Stimulated activated CD4-positive, alpha-beta T cell treated with anti-CD3 and anti-CD28 coated beads, Interleukin-2, amount 100 ng/mL, for 48 hours (primary cell): Measurements from ENCODE around the gene ESRRA.

Experiments used
- DNase-seq, 2 donors: peaks; one replicate each; pipeline ENCODE4 v3.0.0-alpha.2; 2020

The ESRRA gene

DNA sequence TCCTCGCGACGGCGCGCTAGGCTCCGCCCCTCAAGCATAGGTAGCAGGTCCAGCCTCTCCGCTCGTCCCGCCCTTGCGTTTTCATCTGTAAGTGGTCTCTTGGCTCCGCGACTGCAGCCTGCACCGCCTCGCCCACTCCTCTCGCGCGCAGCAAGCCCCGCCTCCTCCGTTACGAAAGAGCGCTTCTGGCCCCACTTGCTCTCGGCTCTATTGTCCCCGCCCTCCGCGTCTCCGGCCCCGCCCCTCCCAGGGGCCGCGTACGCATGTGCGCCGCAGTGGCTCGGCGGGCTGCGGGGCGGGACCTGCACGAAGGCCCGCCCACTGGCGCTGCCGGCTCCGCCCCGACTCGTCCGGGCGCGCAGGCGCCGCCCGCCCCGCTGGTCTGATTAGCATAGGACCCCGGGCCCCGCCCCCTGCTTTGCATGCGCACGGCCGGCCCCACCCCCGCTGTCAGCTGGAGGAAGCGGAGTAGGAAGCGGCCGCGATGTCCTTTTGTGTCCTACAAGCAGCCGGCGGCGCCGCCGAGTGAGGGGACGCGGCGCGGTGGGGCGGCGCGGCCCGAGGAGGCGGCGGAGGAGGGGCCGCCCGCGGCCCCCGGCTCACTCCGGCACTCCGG is at the start of gene ESRRA:
ESRRA (plus strand) TSS at position 450 of the 616 bp plus-strand sequence. CDS start 1,656 bp downstream, outside the sequence.
- DNase-seq = peak; percentile 100

DNA sequence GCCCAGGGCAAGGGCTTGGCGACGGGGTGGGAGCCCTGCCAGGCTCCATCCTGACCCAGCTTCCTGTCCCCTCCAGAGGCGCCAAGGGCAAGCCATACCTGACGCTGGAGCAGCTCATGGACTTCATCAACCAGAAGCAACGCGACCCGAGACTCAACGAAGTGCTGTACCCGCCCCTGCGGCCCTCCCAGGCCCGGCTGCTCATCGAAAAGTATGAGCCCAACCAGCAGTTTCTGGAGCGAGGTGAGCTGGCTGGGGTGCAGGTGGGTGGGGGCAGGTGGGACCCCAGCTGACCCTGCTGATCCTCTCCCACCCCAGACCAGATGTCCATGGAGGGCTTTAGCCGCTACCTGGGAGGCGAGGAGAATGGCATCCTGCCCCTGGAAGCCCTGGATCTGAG is 49.0 kb upstream of the ESRRA start:
- DNase-seq = no peak

DNA sequence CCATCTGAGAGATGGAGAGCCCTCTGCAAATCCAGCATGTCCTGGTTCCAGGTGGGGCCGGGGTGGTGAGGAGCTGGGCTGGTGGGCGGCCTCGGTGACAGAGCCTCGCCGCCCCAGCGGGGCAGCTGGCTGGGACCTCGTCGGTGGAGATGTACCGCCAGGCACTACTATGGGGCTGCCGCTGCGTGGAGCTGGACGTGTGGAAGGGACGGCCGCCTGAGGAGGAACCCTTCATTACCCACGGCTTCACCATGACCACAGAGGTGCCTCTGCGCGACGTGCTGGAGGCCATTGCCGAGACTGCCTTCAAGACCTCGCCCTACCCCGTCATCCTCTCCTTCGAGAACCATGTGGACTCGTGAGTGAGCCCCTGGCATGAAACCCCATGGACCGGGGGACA is 47.0 kb upstream of the ESRRA start:
- no peak for DNase-seq

DNA sequence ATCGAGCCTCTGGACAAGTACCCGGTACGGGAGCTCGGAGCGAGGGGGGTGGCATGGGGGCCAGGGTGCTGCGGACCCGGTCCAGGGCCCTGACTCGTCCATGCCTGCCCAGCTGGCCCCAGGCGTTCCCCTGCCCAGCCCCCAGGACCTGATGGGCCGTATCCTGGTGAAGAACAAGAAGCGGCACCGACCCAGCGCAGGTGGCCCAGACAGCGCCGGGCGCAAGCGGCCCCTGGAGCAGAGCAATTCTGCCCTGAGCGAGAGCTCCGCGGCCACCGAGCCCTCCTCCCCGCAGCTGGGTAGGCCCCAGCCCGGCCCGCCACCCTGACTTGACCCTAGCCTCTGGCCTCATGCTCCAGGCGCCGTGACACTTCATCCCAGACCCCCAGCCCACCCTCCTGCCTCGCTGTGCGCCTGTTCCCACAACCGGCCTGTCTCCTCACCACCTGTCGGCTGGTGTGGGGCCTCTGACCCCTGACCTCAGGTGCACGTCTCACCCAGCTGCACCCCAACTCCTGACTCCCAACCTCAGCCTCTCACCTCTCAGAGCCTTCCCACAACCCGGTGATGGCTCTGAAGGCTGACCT is 46.3 kb upstream of the ESRRA start:
- no peak for DNase-seq

DNA sequence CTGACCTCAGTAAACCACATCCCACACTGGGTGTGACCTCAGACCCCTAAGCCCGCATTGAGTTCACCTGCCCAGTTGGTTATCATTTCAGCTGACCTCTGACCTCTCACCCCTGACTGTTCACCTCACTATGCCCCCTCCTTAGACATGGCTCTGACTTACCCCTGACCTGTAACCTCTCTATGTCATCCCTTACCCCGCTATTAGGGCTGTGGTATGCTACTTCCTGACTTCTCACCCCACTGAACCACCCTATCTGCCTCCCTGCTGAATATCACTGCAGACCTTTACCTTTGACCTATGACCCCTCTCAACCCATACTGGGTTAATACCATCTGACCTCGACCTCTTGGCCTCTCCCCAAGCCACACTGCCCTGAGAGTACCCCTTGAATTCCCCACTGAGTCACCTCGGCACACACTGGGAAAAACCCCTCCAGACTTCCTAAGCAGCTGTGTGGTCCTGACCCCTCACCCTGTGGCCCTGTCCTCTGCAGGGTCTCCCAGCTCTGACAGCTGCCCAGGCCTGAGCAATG is 45.7 kb upstream of the ESRRA start:
- DNase-seq = no peak

DNA sequence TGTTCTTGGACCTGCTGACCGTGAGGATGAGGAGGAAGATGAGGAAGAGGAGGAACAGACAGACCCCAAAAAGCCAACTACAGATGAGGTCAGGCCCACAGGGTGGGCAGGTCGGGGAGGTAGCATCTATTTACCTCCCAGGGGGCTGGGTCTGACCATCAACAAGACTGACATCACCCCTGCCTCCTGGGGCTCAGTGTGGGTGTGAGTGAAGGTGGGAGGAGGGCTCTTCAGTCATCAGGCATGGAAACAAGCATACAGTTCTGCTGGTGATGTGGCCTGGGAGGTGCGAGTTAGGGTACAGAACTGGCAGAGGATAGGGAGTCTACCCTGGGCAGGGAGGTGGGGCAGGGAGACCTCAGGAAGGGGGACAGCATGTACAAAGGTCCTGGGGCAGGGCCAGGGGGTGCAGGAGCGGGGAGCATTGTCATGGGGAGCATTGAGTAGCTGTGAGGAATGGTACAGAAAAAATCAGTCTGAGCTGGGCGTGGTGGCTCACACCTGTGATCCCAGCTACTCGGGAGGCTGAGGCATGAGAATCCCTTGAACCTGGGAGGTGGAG is 45.1 kb upstream of the ESRRA start:
- DNase-seq = no peak

DNA sequence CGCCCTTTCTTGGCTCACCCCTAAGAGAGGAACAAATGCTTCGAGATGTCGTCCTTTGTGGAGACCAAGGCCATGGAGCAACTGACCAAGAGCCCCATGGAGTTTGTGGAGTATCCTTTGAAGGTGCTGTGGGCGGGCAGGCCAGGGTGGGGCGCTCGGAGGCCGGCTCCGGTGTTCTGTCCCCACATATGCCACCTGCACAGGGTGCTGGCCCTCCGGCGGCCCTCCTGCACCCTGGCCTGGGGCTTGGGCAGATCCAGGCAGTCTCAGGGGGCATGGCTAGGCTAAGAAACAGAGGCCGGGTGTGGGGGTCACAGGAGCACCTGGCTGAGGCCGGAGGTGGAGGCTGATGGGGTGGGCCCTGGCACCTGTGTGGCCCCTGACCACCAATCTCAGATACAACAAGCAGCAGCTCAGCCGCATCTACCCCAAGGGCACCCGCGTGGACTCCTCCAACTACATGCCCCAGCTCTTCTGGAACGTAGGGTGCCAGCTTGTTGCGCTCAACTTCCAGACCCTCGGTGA is 43.7 kb upstream of the ESRRA start:
- DNase-seq = no peak

DNA sequence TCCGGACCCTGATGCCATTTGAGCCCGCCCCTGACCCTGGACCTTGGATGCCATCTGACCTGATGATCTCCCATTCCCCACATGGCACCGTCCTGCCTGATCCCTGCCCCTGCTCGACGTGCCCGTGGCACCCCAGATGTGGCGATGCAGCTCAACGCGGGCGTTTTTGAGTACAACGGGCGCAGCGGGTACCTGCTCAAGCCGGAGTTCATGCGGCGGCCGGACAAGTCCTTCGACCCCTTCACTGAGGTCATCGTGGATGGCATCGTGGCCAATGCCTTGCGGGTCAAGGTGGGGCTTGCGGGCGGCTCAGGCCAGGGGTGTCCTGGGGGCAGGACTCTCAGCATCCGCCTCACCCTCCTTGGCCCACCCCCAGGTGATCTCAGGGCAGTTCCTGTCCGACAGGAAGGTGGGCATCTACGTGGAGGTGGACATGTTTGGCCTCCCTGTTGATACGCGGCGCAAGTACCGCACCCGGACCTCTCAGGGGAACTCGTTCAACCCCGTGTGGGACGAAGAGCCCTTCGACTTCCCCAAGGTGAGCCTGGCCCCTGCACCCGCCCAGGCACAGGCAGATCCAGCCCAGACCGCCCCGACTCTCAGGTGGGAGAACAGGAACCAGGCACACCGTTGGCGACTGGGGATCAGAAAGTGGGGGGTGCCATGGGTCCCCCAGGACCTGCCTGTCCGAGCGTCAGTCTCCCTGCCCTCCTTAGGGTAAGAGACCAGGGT is 42.9 kb upstream of the ESRRA start:
- no peak for DNase-seq

DNA sequence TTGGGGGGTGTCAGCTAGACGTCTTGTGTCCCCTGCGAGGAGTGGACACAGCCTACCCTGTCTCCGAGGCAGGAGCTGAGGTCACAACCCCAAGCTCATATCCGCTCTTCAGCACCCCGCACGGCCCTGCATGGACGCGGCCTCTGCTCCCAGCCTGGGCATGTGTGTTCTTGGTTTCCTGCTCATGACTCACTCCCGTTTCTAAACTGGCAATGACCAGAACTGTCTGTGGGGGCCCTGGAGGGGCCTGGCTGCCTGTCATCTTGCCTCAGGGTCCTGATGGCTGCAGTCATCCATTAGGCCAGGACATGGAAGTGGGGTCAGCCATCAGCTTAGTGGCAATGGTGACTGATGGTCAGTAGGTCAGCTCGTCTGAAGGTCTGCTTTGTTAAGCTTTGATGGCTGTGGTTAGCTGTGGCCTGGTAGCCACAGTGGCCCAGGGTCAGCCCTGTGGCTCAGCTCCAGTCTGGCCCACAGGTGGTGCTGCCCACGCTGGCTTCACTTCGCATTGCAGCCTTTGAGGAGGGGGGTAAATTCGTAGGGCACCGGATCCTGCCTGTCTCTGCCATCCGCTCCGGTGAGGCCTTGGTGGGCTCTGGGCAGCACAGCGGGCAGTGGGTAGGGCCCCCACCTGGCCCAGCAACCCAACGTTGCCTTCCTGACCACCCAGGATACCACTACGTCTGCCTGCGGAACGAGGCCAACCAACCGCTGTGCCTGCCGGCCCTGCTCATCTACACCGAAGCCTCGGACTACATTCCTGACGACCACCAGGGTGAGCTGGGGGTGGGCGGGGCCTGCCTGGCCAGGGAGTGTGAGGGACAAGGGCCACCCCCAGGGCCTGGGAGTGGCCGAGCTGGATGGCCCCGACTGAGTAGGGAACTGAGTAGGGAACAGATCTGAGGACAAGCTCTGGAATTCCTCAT is 42.0 kb upstream of the ESRRA start:
- DNase-seq = no peak

DNA sequence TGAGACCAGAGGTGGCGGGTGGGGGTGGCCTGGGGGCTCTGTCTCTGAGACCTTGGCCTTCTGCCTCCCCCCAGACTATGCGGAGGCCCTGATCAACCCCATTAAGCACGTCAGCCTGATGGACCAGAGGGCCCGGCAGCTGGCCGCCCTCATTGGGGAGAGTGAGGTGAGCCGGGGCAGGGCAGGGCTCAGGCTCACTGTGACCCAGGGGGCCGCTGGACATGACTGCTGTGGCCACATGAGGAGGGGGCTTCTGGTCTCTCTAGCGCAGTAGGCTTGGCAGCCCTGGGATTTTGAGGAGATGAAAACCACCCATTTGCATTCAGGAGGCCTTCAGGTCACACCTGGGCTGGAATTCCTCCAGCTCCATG is 41.4 kb upstream of the ESRRA start:
- DNase-seq = no peak

DNA sequence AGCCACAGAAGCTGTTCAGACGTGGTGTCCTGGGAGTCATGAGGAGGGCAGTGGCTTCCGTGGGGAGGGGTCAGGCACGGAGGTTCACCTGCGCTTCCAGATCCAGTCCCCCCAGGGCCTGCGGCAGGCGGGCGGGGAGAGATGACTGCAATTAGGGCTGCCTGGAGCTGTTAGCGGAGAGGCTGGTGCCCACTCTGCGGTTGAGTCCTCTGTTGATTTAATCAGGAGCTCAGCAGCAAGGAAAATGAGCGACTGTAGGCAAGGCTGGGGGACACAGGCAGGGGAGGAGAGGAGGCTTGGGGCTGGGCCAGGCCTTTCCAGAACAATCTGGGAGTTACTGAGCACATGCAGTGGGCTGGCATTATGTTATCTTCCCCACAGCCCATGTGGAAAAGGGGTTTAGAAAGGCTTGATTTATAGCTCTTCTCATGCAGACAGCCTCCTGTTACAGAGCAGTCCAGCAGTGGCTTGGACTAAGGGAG is 40.9 kb upstream of the ESRRA start:
- DNase-seq = no peak

DNA sequence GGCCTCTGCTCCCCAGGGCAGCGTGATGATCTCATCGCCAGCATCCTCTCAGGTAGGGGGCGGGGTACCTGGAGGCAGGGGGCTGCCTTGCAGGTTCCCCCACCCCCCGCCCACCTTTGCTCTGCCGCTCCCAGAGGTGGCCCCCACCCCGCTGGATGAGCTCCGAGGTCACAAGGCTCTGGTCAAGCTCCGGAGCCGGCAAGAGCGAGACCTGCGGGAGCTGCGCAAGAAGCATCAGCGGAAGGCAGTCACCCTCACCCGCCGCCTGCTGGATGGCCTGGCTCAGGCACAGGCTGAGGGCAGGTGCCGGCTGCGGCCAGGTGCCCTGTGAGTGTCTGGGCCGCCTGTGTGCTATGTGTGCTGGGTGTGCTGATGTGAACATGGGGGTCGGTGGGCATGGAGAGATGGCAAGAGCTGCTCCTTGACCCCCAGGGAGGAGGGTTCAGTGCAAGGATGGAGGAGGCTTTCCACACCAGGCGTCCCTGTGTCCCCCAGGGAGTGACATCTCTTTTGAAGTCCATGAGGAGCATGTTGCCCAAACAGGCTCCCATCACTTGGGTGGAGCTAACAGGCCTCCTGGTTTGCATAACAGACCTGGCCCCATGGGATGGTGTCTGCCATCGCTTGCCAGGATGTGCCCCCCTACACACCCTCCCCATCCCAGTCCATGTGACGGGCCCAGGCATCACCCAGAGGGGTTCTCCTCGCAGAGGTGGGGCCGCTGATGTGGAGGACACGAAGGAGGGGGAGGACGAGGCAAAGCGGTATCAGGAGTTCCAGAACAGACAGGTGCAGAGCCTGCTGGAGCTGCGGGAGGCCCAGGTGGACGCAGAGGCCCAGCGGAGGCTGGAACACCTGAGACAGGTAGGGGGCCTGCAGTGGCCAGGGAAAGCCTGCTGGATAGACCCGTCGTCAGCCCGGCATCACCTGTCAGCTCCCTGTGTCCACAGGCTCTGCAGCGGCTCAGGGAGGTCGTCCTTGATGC is 39.9 kb upstream of the ESRRA start:
- no peak for DNase-seq

DNA sequence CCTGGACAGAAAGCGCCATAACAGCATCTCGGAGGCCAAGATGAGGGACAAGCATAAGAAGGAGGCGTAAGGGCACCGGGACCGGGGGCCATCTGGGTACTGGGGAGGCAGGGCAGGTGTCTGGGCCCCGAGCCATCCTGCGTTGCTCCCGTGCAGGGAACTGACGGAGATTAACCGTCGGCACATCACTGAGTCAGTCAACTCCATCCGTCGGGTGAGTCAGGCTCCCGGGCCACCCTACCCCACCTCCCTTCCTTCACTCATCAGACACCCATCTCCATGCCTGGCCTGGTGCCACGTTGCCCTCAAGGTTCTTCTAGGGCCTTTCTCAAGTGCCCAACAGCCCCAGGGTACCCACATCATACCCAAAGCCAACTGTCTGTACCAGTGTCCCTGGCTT is 39.0 kb upstream of the ESRRA start:
- no peak for DNase-seq

DNA sequence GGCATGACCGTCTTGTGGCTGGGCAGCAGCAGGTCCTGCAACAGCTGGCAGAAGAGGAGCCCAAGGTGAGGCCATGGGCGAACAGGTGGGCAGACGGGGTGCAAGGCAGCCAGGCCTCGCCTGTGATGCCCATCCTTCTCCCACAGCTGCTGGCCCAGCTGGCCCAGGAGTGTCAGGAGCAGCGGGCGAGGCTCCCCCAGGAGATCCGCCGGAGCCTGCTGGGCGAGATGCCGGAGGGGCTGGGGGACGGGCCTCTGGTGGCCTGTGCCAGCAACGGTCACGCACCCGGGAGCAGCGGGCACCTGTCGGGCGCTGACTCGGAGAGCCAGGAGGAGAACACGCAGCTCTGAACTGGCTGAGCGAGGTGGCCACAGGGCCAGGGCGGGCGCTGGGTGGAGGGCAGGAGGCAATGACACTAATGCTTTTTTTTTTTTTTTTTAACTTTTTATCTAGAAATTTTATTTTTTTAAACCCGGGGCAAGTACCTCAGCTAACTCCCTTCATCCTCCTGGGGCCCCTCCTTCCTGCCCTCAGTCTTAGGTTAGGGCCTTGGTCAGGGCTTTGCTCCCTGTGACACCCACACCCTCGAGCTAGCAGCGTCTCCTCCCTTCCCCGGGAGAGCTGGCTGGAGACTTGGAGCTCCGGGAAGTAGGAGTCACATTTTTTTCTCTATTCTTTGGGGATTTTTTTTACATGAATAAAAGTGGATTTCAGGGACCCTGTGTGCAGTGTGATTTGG is 37.9 kb upstream of the ESRRA start:
- DNase-seq = no peak

DNA sequence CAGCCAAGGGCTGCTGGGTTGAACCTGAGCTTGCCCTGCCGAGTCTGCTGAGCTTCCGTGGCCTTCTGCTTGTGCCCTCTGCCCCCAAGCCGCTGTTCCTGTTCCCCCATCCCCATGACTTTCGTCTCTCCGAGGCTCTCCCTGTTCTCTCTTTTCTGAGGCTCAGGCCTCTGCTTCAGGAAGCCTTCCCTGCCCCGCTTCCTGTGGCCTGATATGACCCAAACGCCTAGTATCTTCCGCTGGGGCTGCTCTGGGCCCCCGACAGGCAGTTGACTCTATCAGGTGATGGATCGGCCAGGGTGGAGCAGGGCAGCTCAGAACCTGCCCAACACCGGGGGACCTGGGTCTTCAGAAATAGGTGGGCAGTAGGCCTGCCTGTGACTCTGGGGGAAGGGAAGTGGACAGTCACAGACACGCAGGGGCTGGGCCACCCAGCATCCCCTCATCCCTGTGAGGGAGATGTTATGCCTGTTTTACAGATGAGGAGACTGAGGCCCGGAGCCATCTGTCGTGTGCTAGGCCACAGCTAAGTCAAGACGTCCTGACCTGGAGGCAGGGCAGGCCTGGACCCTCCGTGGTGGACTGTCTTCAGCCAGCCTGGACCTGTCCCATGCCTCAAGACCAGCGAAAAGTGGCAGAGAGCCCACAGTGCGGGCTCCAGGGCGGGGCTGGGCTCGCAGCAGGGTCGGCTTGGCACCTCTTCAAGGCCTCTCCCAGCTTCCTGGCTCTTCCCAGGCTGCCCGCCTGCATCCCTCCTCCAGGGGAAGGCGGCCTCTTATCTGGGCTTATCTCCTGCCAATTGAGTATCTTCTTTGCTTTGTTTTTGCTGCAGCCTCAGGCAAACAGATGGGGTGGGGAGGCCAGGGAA is 37.1 kb upstream of the ESRRA start:
- DNase-seq = no peak

DNA sequence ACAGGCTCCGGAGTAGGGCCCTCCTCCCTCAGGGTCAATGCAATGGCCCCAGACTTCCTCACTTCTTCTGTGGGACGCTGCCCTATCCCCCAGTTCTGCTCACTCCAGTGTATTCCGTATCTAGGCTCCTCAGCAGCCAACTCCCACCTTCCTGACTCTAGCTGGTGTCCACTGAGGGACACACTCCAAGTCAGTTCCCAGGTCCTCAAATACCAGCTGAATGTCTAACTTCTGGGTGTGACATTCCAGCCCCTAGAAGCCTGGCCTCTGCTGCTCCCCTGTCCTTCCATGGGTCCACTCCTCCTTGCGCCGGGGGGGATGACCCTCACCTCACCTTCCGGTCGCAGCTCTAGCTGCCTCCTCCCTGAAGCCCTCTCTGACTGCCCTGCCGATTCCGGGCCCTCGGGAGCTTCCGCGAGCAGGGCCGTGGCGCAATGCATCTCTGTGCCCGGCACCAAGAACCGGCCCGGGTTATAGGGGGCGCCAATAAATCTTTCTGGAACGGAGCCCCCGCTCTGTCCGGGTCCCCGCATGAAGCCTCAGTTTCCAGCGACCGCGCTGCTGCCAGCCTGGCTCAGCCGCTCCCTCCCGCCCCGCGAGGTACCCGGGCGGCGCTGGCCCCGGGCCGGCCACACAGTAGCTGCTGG is 36.3 kb upstream of the ESRRA start:
- DNase-seq = no peak

DNA sequence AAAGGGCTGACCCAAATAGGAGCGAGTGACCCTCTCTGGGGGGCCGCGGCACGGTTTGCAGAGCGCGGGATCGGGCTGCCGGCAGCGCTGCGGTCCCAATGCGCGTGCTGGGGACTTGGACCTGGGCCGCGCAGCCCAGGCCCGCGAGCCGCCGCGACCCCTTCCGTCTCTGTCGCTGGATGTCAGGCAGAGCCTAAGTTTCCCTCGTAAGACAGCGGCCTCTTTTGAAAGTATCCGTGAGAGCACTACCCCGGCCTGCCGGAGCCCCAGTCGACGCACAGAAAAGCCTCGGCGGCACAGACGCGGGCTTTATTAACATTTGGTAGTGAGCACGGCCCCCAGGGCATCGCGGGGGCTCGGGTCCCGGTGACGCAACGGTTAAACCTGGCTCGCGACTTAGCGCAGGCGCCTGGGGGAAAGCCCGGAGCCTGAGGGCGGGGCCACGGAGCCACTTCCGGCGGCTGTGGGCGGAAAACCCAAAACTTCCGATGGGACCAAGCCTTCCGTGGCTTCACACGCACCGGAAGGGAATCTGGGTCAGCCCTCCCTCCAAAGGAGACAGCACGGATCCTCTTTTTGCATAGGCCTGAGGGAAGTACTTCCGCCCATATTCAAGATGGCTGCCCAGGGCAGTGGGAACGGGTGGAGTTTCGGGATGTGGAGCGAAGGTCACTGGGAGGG is 35.6 kb upstream of the ESRRA start:
- peak; percentile 95 to 98 for DNase-seq
